Coronary artery (tissue), 2 donors: ENCODE data around the gene PRKCG.
"Not testable (repeated sequence)": the region's sequence is repeated elsewhere in the genome, so short reads cannot be mapped to it uniquely, and the experiment has no call there.

ENCODE experiments used
- DNase-seq: peaks from one replicate; pipeline ENCODE4 v3.0.0-alpha.2; 2017; ENCODE audit warnings: low spot score
- H3K27ac ChIP-seq, 2 donors: fragments of 200-600 bp; sonication (generic); one replicate each; pipeline ENCODE4 v1.5.1; 2016 to 2019
- H3K4me3 ChIP-seq: fragments of 200-600 bp; sonication (generic); 2 replicates; pipeline ENCODE4 v1.5.1; 2016; ENCODE audit warnings: mild to moderate bottlenecking, moderate library complexity
- TF ChIP-seq, protein P1 (sequence below): fragments of 200-600 bp; sonication (generic); IDR thresholded peaks from one replicate; pipeline ENCODE4 v1.5.1; 2019; ENCODE audit warnings: antibody characterized with exemption

PRKCG gene

DNA sequence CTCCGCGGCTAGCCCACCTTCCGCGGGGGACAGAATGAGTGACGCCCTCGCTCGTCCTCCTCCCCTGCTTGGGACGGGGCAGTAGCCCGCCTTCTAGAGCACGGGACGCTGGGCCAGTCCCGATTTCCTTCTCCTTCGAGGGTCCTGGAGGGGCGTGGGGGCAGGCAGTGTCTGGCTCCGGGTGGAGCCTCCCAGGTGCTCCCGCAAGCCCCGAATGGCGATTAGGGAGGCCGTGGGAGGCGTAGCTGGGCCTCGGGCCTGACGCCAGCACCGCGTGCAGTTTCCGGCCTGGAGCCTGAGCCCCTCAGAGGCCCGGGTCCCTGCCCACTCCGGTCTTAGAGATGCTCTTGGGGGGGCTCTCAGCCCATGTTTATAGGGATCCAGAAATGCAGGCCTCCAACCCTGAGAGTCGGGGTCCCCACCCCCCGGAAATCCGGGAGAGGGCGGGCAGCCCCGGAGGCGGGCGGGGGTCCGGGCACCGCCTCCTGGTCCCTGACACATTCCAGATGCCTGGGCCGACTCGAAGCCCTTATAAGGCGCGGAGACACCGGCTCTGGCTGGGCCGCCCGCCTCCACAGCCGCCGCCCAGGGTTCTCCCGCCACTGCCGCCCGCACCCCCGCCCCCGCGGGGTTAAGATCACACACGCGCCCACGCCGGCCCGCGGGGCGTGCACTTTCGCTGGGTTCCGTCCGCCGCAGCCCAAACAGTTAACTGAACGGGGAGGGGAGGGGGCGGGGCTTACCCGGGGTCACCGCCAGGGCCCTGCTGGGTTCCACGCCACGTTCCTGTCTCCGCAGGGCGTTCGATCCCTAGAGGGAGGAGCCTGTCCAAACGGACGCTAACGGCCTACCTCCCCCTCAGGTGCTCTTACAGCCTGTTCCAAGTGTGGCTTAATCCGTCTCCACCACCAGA is 12.8 kb upstream of the PRKCG start:
- TF ChIP-seq, protein P1, sequence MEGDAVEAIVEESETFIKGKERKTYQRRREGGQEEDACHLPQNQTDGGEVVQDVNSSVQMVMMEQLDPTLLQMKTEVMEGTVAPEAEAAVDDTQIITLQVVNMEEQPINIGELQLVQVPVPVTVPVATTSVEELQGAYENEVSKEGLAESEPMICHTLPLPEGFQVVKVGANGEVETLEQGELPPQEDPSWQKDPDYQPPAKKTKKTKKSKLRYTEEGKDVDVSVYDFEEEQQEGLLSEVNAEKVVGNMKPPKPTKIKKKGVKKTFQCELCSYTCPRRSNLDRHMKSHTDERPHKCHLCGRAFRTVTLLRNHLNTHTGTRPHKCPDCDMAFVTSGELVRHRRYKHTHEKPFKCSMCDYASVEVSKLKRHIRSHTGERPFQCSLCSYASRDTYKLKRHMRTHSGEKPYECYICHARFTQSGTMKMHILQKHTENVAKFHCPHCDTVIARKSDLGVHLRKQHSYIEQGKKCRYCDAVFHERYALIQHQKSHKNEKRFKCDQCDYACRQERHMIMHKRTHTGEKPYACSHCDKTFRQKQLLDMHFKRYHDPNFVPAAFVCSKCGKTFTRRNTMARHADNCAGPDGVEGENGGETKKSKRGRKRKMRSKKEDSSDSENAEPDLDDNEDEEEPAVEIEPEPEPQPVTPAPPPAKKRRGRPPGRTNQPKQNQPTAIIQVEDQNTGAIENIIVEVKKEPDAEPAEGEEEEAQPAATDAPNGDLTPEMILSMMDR, result no peak

DNA sequence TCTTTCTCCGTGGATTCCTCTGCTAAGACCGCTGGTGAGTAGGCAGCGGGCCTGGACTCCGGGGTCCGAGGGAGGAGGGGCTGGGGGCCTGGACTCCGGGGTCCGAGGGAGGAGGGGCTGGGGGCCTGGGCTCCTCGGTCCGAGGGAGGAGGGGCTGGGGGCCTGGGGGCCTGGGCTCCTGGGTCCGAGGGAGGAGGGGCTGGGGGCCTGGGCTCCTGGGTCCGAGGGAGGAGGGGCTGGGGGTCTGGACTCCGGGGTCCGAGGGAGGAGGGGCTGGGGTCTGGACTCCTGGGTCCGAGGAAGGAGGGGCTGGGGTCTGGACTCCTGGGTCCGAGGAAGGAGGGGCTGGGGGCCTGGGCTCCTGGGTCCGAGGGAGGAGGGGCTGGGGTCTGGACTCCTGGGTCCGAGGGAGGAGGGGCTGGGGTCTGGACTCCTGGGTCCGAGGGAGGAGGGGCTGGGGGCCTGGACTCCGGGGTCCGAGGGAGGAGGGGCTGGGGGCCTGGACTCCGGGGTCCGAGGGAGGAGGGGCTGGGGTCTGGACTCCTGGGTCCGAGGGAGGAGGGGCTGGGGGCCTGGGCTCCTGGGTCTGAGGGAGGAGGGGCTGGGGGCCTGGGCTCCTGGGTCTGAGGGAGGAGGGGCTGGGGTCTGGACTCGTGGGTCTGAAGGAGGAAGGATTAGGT is 12.1 kb upstream of the PRKCG start:
- not testable (repeated sequence) for DNase-seq
- peak overlapping the region; percentile 96 for H3K4me3 ChIP-seq
- peak overlapping the region; percentile 98 to 99 for H3K27ac ChIP-seq

More for the DNA sequence above, 12.8 kb upstream of the PRKCG start:
- Histone ChIP-seq H3K4me3 (peak overlapping the region; percentile 96), H3K27ac (peak overlapping the region; percentile 98 to 99)
- DNase-seq, result peak; percentile 98

DNA sequence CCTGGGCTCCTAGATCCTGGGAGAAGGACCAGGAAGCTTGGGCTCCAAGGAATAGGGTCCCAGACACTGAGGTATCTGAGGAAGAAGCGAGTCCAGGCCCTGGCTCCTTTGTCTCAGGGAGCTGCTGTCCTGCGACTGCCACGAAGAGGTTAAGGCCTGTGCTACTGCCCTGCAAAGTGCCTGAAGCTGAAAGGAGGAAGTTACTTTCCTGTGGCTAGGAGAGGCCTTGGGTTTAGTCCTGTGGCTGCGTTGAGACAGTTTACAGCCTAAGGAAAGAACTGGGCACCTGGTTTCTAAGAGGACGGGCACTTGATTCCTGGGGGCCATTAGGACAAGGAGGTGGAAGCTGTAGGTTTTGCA is 11.5 kb upstream of the PRKCG start:
- H3K27ac ChIP-seq, result peak overlapping the region; percentile 37 to 98
- TF ChIP-seq, protein P1, result no peak
- DNase-seq, result no peak
- peak overlapping the region; percentile 96 for H3K4me3 ChIP-seq

DNA sequence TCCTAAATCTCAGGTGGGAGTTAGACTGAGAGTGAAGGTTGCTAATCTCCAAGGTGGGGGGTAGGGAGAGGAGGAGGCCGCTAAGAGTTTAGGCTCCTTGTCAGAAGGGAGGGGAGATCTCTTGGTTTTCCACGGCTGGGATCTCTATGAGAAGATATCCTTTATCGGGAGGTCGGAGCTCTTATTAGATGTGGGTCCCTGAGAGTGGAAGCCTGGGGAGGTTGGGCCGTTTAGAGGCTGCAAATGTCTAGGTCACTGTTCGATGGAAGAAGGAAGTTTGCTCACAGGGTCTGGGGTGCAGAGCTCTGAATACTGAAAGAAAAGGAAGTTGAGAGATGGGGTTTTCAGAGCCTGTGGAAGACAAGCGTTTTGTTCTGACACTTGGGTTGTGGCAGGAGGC is 10.5 kb upstream of the PRKCG start:
- TF ChIP-seq, protein P1, result no peak
- Histone ChIP-seq H3K4me3 (peak overlapping the region; percentile 96), H3K27ac (no peak overlapping the region)
- no peak for DNase-seq

DNA sequence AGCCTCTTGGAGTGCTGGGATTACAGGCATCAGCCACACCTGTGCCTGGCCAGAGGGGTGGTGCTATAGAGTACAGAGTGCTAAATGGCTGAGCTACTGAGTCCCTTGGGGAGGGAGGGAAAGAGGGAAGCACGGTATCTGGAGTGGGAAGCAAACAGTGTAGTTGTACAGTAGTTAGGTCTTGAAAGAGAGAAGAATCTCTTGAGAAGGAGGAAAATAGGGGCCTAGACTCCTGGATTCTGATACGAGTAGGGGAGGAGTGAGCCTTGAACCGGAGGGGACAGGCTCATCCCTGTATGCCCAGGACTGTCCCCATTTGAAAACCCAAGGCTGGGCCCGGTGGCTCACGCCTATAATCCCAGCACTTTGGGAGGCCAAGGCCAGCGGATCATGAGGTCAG is 9.2 kb upstream of the PRKCG start:
- no peak for DNase-seq
- TF ChIP-seq, protein P1, result no peak
- H3K27ac ChIP-seq, result no peak overlapping the region
- no peak overlapping the region for H3K4me3 ChIP-seq

DNA sequence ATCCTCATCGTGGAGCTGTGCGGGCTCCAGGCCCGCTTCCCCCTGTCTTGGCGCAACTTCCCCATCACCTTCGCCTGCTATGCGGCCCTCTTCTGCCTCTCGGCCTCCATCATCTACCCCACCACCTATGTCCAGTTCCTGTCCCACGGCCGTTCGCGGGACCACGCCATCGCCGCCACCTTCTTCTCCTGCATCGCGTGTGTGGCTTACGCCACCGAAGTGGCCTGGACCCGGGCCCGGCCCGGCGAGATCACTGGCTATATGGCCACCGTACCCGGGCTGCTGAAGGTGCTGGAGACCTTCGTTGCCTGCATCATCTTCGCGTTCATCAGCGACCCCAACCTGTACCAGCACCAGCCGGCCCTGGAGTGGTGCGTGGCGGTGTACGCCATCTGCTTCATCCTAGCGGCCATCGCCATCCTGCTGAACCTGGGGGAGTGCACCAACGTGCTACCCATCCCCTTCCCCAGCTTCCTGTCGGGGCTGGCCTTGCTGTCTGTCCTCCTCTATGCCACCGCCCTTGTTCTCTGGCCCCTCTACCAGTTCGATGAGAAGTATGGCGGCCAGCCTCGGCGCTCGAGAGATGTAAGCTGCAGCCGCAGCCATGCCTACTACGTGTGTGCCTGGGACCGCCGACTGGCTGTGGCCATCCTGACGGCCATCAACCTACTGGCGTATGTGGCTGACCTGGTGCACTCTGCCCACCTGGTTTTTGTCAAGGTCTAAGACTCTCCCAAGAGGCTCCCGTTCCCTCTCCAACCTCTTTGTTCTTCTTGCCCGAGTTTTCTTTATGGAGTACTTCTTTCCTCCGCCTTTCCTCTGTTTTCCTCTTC is 8.0 kb upstream of the PRKCG start:
- TF ChIP-seq, protein P1, result no peak
- no peak for DNase-seq
- no peak overlapping the region for H3K27ac ChIP-seq
- no peak overlapping the region for H3K4me3 ChIP-seq

DNA sequence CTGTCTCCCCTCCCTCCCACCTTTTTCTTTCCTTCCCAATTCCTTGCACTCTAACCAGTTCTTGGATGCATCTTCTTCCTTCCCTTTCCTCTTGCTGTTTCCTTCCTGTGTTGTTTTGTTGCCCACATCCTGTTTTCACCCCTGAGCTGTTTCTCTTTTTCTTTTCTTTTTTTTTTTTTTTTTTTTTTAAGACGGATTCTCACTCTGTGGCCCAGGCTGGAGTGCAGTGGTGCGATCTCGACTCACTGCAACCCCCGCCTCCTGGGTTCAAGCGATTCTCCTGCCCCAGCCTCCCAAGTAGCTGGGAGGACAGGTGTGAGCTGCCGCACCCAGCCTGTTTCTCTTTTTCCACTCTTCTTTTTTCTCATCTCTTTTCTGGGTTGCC is 7.4 kb upstream of the PRKCG start:
- Histone ChIP-seq H3K4me3 (no peak overlapping the region), H3K27ac (no peak overlapping the region)
- TF ChIP-seq, protein P1, result no peak
- DNase-seq, result no peak
